GM19395 (cell line): ENCODE measurements around the gene COX6B1.
"Not testable (repeated sequence)": the region's sequence is repeated elsewhere in the genome, so short reads cannot be mapped to it uniquely, and the experiment has no call there.

Experiments
- ATAC-seq: cut with Tn5 transposase; IDR thresholded peaks from one replicate; pipeline ENCODE4 v1.9.1; 2021; ENCODE audit warnings: mild to moderate bottlenecking, moderate library complexity; ENCODE audit not compliant: unreplicated experiment

Gene COX6B1

DNA sequence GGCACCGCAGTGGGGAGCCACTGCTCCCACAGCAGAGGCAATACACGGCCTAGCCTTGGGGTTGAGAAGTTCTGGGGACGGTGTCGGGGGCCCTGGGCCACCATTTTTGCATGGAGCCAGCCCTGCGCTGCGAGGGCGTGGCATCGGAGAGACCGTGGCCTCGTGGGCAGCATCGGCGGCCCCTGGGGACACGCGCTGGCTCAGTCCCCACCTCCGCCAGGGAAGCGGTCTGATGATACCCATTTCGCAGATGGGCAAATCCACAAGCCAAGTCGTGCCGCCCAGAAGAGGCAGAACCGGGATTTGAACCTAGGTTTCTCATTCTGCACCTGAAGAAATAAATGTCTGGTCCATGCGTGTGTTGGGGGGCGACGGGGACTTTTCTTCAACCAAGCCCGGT, 17.0 kb downstream of the COX6B1 start:
- no peak for ATAC-seq

GRCh38 chr19:35665604-35666003, 17.5 kb downstream of the COX6B1 start:
- no peak for ATAC-seq

DNA sequence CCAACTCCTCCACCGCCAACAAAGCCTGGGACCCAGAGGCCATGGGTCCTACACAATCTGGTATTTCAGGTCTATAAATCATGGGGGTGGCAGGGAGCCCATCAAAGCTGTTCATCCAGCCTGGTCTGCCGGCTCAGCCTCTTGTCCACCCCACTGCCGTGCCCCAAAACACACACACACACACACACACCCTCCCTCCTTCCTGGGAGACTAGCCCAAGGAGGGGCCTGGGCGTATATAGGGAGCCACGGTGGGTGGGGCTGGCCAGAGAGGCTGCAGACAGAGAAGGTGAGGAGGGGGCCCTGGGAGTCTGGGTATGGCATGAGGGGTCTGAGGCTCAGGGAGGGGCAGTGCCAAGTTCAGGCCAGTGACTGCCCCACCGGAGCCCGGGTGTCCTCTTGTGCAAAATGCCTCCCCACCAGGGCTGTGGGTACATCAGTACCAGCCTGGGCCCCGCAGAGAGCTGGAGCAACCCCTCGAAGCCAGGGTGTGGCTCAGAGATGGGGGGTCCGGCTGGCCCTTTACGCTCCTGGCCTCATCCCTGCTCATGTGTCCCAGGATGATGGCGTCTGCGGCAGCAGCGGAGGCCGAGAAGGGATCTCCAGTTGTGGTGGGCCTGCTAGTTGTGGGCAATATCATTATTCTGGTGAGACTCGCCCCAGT, 18.3 kb downstream of the COX6B1 start, which contains the start of gene UPK1A:
TSS of gene UPK1A (plus strand) at position 267 of the 663 bp plus-strand sequence. CDS start at position 563, 296 bp downstream.
- ATAC-seq = no peak

DNA sequence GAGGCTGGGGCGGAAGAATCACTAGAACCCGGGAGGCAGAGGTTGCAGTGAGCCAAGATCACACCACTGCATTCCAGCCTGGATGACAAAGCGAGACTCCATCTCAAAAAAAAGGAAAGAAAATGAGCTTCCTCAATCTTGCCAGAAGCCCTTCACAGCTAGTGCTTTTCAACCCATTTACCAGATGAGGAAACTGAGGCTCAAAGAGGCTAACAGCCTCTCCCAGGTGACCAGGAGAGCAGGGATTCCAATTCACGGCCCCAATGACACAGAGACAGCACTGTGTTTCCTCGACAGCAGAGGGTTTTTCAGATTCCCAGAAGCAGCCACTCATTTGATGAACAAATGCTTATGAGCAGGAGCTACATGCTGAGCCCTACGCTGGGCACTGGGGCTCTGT, 21.4 kb downstream of the COX6B1 start:
- no peak for ATAC-seq

- ATAC-seq = no peak
These were observed 21.9 kb downstream of the COX6B1 start for GRCh38 chr19:35669974-35670373.

DNA sequence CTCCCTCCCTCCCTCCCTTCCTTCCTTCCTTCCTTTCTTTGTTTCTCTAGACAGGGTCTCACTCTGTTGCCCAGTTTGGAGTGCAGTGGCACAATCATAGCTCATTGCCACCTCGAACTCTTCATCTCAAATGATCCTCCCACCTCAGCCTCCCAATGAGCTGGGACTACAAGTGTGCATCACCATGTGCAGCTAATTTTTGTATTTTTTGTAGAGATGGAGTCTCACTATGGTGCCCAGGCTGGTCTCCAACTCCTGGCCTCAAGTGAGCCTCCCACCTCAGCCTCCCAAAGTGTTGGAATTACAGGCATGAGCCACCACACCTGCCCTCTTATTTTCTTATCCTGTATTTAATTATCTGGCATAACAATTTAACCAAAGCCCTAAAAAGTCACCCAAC, 22.6 kb downstream of the COX6B1 start:
- no peak for ATAC-seq

DNA sequence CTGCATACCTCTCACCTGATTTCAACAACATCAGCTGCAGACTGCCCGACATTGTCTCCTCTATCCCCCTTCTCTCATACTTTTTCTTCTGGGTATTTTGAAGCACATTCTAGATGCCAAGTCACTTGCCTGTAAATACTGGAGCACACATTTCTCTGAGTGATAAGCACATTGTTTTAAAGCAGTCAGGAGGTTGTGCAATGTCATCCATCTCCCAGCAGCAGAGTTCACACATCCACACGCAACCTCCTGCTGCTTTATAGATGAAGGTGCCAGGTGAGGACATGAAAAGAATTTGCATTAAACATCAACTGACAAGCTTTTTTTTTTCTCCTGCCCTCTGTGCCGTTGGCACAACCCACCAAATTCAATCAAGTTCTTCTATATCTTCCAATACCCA, 23.7 kb downstream of the COX6B1 start:
- ATAC-seq = no peak

- no peak for ATAC-seq
These were observed 25.1 kb downstream of the COX6B1 start for GRCh38 chr19:35673121-35673804.

- no peak for ATAC-seq
These were observed 27.5 kb downstream of the COX6B1 start for GRCh38 chr19:35675589-35676140.

GRCh38 chr19:35689836-35690235, 41.7 kb downstream of the COX6B1 start:
- ATAC-seq = no peak

GRCh38 chr19:35691106-35691505, 43.0 kb downstream of the COX6B1 start:
- not testable (repeated sequence) for ATAC-seq

- ATAC-seq = no peak
These were observed 43.9 kb downstream of the COX6B1 start for GRCh38 chr19:35692010-35692409.

GRCh38 chr19:35693422-35693821, 45.3 kb downstream of the COX6B1 start:
- peak; percentile 17 for ATAC-seq

DNA sequence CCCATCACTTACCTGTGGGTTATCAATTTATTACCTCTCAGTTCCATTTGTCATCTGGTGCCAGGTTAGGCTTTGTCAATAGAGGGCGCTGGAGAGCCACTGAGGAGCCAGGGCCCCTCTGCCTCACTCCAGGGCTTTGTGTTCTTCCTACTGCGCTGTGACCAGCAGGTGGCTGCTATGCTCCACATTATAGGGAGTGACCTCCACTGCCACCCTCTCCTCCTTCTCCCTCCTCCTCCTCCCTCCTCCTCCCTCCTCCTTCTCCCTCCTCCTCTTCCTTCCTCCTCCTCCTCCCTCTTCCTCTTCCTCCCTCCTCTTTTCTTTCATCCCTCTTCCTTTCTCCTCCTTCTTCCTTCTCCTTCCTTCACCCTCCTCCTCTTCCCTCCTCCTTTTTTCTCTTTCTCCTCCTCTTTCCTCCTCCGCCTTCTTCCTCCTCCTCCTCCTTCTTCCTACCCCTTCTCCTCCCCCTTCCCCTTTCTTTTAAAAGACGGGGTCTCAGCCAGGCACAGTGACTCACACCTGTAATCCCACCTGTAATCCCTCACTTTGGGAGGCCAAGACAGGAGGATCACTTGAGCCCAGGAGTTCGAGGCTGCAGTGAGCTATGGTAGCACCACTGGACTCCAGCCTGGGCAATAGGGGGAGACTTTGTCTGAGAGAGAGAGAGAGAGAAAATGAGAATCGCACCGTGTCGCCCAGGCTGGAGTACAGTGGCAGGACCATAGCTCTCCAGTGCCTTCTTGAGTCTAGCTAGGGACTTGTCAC, 45.9 kb downstream of the COX6B1 start:
- ATAC-seq = peak; percentile 73

- no peak for ATAC-seq
These were observed 47.8 kb downstream of the COX6B1 start for GRCh38 chr19:35695895-35696422.

- ATAC-seq = no peak
These were observed 48.7 kb downstream of the COX6B1 start for GRCh38 chr19:35696835-35697234.

DNA sequence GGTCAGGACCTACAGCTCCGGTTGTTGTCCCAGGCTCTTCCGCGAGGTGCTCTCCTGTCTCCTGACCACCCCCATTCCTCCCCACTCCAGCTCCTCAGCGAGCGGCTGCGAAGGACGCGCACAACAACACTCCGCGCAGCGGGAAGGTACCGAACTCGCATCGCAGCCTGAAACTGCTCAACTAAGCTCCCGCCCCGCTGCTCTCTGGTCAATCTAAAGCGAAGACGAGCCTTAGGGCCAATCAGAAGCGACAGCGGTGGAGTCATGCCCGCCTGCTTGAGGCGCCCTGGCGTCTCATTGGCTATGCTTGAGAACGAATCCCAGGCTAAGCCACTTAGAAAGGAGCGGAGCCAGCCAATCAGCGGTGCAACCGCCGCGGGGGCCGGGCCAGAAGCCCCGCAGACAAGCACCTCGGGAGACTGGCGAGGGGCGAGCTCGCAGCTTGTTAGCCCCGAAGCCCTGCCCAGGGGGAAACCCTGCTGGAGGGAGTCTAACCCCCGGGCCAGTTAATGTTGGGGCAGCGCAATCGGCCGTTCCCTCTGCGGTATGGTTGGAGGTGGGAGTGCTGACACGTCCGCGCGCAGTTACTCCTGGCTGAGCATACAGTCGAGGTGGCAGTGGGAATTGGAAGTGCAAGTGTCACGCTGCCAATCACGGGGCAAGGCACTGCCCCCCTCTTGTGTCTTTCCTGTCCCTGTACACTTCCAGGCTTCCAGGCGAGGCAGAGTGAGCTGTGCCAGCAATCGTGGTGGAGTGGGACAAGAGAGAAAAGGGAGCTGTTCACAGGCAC, 54.3 kb downstream of the COX6B1 start:
- peak; percentile 92 for ATAC-seq

- ATAC-seq = no peak
These were observed 55.2 kb downstream of the COX6B1 start for GRCh38 chr19:35703343-35703742.

DNA sequence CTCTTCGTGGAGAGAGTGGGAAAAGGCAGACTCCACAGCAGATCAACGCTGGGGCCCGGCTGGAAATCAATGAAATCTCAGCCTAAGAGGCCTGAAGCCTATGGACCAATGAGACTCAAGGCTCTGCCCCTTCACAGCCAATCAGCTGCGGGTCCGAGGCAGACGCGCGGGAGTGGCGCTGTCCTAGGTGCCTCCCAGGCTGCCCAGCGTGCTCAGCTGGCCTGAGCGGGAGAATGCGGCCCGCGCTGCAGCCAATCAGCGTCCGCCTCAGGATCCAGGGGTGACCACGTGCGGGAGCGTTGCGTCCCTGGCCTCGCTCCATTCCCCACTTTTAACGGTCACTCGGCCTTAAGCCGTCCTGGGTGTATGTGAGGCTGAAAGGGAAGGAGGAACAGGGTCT, 56.1 kb downstream of the COX6B1 start, which contains the start of gene ZBTB32:
TSS of gene ZBTB32 (plus strand) at position 341 of the 400 bp plus-strand sequence. CDS start 10,069 bp downstream, outside the sequence.
- no peak for ATAC-seq
